PC-3 (cell line): ENCODE measurements around the gene FUT4. TPM values are rescaled to one million over a fixed set of nuclear protein-coding genes. Genes with fewer than 3 reads are reported as not detected.

ENCODE experiments used
- ATAC-seq: fragments of 200-7000 bp; cut with Tn5 transposase; 2 replicates; pipeline ENCODE4 v1.9.1; 2020; ENCODE audit warnings: mild to moderate bottlenecking, moderate library complexity
- BruUV-seq: library from RNA; stranded (reverse); fragments of 400-500 nt; replicated peaks from 2 replicates; lab custom pipeline; 2021; lab: Mats Ljungman, UMichigan
- CTCF ChIA-PET: fragments of 300-600 bp; sonication (Branson Sonifier 250); formaldehyde crosslinking; loops from one replicate; lab custom pipeline; 2022; ENCODE audit warnings: antibody characterized with exemption; lab: Charles Lee
- POLR2A ChIA-PET: fragments of 300-600 bp; sonication (Branson Sonifier 250); formaldehyde crosslinking; loops from one replicate; lab custom pipeline; 2022; ENCODE audit warnings: antibody characterized with exemption; ENCODE audit not compliant: unreplicated experiment; lab: Charles Lee
- DNase-seq: peaks from one replicate; pipeline ENCODE4 v3.0.0-alpha.2; 2015
- H2AFZ ChIP-seq: fragments of 300-600 bp; sonication (generic); 2 replicates; pipeline ENCODE4 v1.6.0; 2016; ENCODE audit warnings: antibody characterized with exemption, low read length
- H3F3A ChIP-seq: fragments of 300-600 bp; sonication (generic); one replicate; pipeline ENCODE4 v1.6.0; 2017; ENCODE audit warnings: antibody characterized with exemption, low read length, control low read depth, mild to moderate bottlenecking; ENCODE audit not compliant: unreplicated experiment
- H3K27ac ChIP-seq: fragments of 300-600 bp; sonication (generic); 2 replicates; pipeline ENCODE4 v1.5.1; 2016; ENCODE audit warnings: mild to moderate bottlenecking, low read length
- H3K27me3 ChIP-seq: fragments of 300-600 bp; sonication (generic); 2 replicates; pipeline ENCODE4 v1.6.1; 2016; ENCODE audit warnings: low read length, mixed read lengths
- H3K36me3 ChIP-seq: fragments of 300-600 bp; sonication (generic); 2 replicates; pipeline ENCODE4 v1.6.1; 2016; ENCODE audit warnings: low read depth, mixed run types, low read length, mixed read lengths
- H3K4me1 ChIP-seq: fragments of 300-600 bp; sonication (generic); 2 replicates; pipeline ENCODE4 v1.5.1; 2016; ENCODE audit warnings: low read length; ENCODE audit not compliant: insufficient read depth
- H3K4me2 ChIP-seq: fragments of 300-600 bp; sonication (generic); 2 replicates; pipeline ENCODE4 v1.6.0; 2016; ENCODE audit warnings: low read length
- H3K4me3 ChIP-seq: fragments of 300-600 bp; sonication (generic); 2 replicates; pipeline ENCODE4 v1.5.1; 2016; ENCODE audit warnings: mild to moderate bottlenecking, low read length, mixed read lengths
- H3K79me2 ChIP-seq: fragments of 300-600 bp; sonication (generic); 2 replicates; pipeline ENCODE4 v1.6.1; 2017; ENCODE audit warnings: low read length, mixed read lengths
- H3K9ac ChIP-seq: fragments of 300-600 bp; sonication (generic); 2 replicates; pipeline ENCODE4 v1.6.0; 2016; ENCODE audit warnings: mild to moderate bottlenecking, low read length
- H3K9me2 ChIP-seq: fragments of 300-600 bp; sonication (generic); replicated peaks from 2 replicates; pipeline ENCODE4 v1.6.1; 2016; ENCODE audit warnings: mixed run types, low read length, mixed read lengths
- H3K9me3 ChIP-seq: fragments of 300-600 bp; sonication (generic); 2 replicates; pipeline ENCODE4 v1.6.1; 2016; ENCODE audit warnings: low read length, mixed read lengths
- H4K20me1 ChIP-seq: fragments of 300-600 bp; sonication (generic); 2 replicates; pipeline ENCODE4 v1.6.1; 2016; ENCODE audit warnings: low read length, mixed read lengths
- EZH2 ChIP-seq: fragments of 300-600 bp; sonication (generic); IDR thresholded peaks from one replicate; pipeline ENCODE4 v1.6.1; 2017; ENCODE audit warnings: antibody characterized with exemption, mild to moderate bottlenecking, low read length; ENCODE audit not compliant: unreplicated experiment
- EZH2phosphoT487 ChIP-seq: fragments of 300-600 bp; sonication (generic); IDR thresholded peaks from 2 replicates; pipeline ENCODE4 v1.6.1; 2018; ENCODE audit warnings: mild to moderate bottlenecking, antibody characterized with exemption, low read length, borderline replicate concordance
- intact Hi-C: fragments of 100-400 bp; cut with micrococcal nuclease; formaldehyde crosslinking; loops from 2 replicates; pipeline ENCODE4 v1.9.0; 2023
- total RNA-seq: library from RNA; depleted of rRNA; stranded (reverse); fragments of >200 nt; gene quantifications from 2 replicates; pipeline ENCODE4 v1.2.3, GENCODE V29; 2014
- TF ChIP-seq, protein P1 (sequence below): fragments of 300-600 bp; sonication (generic); conservative IDR thresholded peaks from 2 replicates; pipeline ENCODE4 v1.5.1; 2017; ENCODE audit warnings: antibody characterized with exemption, low read depth, mild to moderate bottlenecking, low read length

FUT4 gene
- total RNA-seq, 1 experiment from 2014 or later = 2.8 TPM

DNA sequence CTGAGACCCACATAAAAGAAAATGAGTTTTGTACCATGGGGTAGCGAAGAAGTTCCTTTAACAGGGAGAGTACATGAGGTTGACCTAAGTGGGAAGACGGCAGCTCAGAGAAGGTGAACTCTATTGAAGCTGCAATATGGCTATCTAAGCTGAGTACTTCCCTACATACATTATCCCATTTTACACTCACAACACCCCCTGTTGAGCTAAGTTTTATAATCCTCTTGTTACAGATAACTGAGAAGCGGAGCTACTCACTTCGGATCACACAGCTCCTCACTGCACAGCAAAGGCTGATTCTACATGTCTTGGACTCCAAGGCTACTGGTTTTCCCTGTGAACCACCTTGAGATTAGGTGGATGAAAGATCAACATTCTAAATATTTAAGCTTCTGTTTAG, 15.2 kb downstream of the FUT4 start:
- no peaks in the 10 kb centered on the region for H3K9me3 ChIP-seq
- ChIA-PET POLR2A (no interaction called here), CTCF (no interaction called here)
- no peaks in the 10 kb centered on the region for H3F3A ChIP-seq
- no peaks in the 10 kb centered on the region for H3K9me2 ChIP-seq
- no peaks in the 10 kb centered on the region for H4K20me1 ChIP-seq
- H2AFZ ChIP-seq = no peak overlapping the region
- H3K4me3 ChIP-seq = no peak overlapping the region
- no peak overlapping the region for H3K27ac ChIP-seq
- H3K27me3 ChIP-seq = no peaks in the 10 kb centered on the region
- DNase-seq (no peak), ATAC-seq (no peak)
- no TSS peak for BruUV-seq
- TF ChIP-seq, protein P1, sequence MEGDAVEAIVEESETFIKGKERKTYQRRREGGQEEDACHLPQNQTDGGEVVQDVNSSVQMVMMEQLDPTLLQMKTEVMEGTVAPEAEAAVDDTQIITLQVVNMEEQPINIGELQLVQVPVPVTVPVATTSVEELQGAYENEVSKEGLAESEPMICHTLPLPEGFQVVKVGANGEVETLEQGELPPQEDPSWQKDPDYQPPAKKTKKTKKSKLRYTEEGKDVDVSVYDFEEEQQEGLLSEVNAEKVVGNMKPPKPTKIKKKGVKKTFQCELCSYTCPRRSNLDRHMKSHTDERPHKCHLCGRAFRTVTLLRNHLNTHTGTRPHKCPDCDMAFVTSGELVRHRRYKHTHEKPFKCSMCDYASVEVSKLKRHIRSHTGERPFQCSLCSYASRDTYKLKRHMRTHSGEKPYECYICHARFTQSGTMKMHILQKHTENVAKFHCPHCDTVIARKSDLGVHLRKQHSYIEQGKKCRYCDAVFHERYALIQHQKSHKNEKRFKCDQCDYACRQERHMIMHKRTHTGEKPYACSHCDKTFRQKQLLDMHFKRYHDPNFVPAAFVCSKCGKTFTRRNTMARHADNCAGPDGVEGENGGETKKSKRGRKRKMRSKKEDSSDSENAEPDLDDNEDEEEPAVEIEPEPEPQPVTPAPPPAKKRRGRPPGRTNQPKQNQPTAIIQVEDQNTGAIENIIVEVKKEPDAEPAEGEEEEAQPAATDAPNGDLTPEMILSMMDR = no peak
- TF ChIP-seq EZH2 (no peak), EZH2phosphoT487 (no peak)
- peaks cover 15% of the 10 kb centered on the region for H3K4me1 ChIP-seq
- no peak overlapping the region for H3K9ac ChIP-seq
- intact Hi-C loops = no loop called here
- H3K4me2 ChIP-seq = no peak overlapping the region
- no peaks in the 10 kb centered on the region for H3K79me2 ChIP-seq
- H3K36me3 ChIP-seq = no peaks in the 10 kb centered on the region

DNA sequence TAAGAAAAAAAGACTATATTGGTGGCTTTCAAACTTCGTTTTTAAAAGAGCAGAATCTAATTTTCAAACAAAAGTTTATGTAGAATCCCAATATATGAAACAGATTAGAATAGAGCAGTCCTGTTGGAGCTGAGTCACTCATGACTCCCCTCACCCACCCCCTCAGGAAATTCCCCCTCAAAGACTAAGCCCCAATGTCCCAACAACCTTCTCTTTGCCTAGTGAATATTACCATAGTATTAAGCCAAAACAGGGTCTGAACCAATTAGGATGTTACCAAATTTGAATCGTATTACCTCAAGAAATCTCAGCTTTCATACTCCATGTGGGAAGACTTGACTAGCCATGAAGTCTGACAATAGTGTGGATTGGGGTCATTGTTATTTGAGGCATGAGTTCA, 15.6 kb downstream of the FUT4 start:
- POLR2A ChIA-PET = no interaction called here
- no peak overlapping the region for H3K9ac ChIP-seq
- no peak overlapping the region for H2AFZ ChIP-seq
- no peaks in the 10 kb centered on the region for H3F3A ChIP-seq
- intact Hi-C loops = no loop called here
- DNase-seq = no peak
- no peak overlapping the region for H3K4me2 ChIP-seq
- no peak for ATAC-seq
- no peak overlapping the region for H3K4me3 ChIP-seq
- H3K27me3 ChIP-seq = no peaks in the 10 kb centered on the region
- BruUV-seq = no TSS peak
- H3K9me2 ChIP-seq = no peaks in the 10 kb centered on the region
- TF ChIP-seq EZH2 (no peak), EZH2phosphoT487 (no peak)
- TF ChIP-seq, protein P1 = no peak
- CTCF ChIA-PET = no interaction called here
- no peaks in the 10 kb centered on the region for H3K9me3 ChIP-seq
- no peak overlapping the region for H3K27ac ChIP-seq
- H3K36me3 ChIP-seq = no peaks in the 10 kb centered on the region
- H4K20me1 ChIP-seq = no peaks in the 10 kb centered on the region
- peaks cover 13% of the 10 kb centered on the region for H3K4me1 ChIP-seq
- H3K79me2 ChIP-seq = no peaks in the 10 kb centered on the region

DNA sequence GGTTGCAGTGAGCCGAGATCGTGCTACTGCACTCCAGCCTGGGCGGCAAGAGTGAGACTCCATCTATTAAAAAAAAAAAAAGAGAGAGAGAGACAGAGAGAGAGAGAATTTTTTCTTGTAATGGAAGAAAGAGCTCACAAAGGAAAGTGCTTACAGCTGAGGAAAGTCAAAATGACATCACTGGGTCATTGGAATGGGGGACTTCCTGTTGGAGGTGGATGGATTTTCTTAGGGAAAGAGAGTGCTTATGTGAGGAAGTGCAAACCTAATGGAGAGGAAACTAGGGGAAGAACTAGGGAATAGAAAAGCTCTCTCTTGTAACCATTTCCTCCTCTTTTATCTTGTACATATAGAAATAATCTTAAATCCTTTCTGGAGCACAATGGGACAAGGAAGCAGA, 17.1 kb downstream of the FUT4 start:
- ATAC-seq (no peak), DNase-seq (no peak)
- no peak overlapping the region for H3K4me3 ChIP-seq
- no peaks in the 10 kb centered on the region for H3F3A ChIP-seq
- H4K20me1 ChIP-seq = no peaks in the 10 kb centered on the region
- peaks cover 13% of the 10 kb centered on the region for H3K4me1 ChIP-seq
- no peak overlapping the region for H2AFZ ChIP-seq
- BruUV-seq = no TSS peak
- H3K27me3 ChIP-seq = no peaks in the 10 kb centered on the region
- CTCF ChIA-PET = no interaction called here
- H3K9ac ChIP-seq = no peak overlapping the region
- no peak overlapping the region for H3K4me2 ChIP-seq
- H3K27ac ChIP-seq = no peak overlapping the region
- H3K9me2 ChIP-seq = no peaks in the 10 kb centered on the region
- TF ChIP-seq EZH2phosphoT487 (no peak), EZH2 (no peak)
- TF ChIP-seq, protein P1 = no peak
- POLR2A ChIA-PET = interaction anchor here (0.7 kb wide), 1 partner anchor 43 kb away, joined by 4 read pairs; no protein-coding TSS in a partner anchor
- no peaks in the 10 kb centered on the region for H3K36me3 ChIP-seq
- intact Hi-C loops = no loop called here
- no peaks in the 10 kb centered on the region for H3K9me3 ChIP-seq
- no peaks in the 10 kb centered on the region for H3K79me2 ChIP-seq
